ENCODE measurements around the gene SLC17A1.

DNA sequence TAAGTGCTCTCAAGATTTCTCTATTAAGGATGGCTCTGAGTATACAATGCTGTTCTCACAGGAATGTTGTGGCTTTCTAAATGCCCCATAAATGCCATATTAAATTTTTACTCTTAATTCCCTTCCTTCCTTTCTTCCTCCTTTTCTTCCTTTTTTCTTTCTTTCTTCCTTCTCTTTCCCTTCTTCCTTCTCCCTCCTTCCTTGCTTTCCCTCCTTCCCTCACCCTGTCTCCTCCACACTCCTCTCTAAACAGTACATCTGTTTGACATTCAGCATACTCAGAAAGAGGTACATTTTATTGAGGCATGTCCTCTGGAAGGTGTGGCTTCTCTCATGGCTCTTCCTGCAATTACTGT lies 433 bp upstream of the SLC17A1 start:
- no peak for TF ChIP-seq POLR2A (IDR thresholded peaks at IDR 0.05)
- TF ChIP-seq EP300 (IDR thresholded peaks at IDR 0.05) = no peak
- TF ChIP-seq, protein P1, sequence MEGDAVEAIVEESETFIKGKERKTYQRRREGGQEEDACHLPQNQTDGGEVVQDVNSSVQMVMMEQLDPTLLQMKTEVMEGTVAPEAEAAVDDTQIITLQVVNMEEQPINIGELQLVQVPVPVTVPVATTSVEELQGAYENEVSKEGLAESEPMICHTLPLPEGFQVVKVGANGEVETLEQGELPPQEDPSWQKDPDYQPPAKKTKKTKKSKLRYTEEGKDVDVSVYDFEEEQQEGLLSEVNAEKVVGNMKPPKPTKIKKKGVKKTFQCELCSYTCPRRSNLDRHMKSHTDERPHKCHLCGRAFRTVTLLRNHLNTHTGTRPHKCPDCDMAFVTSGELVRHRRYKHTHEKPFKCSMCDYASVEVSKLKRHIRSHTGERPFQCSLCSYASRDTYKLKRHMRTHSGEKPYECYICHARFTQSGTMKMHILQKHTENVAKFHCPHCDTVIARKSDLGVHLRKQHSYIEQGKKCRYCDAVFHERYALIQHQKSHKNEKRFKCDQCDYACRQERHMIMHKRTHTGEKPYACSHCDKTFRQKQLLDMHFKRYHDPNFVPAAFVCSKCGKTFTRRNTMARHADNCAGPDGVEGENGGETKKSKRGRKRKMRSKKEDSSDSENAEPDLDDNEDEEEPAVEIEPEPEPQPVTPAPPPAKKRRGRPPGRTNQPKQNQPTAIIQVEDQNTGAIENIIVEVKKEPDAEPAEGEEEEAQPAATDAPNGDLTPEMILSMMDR (IDR thresholded peaks at IDR 0.05) = no peak
- no peak for TF ChIP-seq POLR2AphosphoS5 (IDR thresholded peaks at IDR 0.05)
